WTC11 (cell line): ENCODE measurements around the gene RALY. TPM values are rescaled to one million over a fixed set of nuclear protein-coding genes. Genes with fewer than 3 reads are reported as not detected.

ENCODE experiments used
- ATAC-seq: fragments of 200-7000 bp; cut with Tn5 transposase; 2 replicates; pipeline ENCODE4 v1.10.0; 2021; ENCODE audit warnings: mild to moderate bottlenecking, moderate library complexity
- CTCF ChIA-PET: fragments of 300-600 bp; sonication (Branson Sonifier 250); formaldehyde crosslinking; loops from one replicate; lab custom pipeline; 2021; ENCODE audit warnings: antibody characterized with exemption; lab: Charles Lee
- POLR2A ChIA-PET: fragments of 350-600 bp; sonication (Branson Sonifier 250); formaldehyde crosslinking; loops from one replicate; lab custom pipeline; 2021; ENCODE audit warnings: antibody characterized with exemption; lab: Charles Lee
- DNase-seq: peaks from one replicate; pipeline ENCODE4 v3.0.0; 2021; ENCODE audit warnings: low spot score
- H3K27ac Mint-ChIP-seq: 2 replicates; pipeline ENCODE4 v1.8.0; 2021; ENCODE audit warnings: mixed read lengths
- H3K27me3 Mint-ChIP-seq: 2 replicates; pipeline ENCODE4 v1.8.0; 2021; ENCODE audit warnings: low read depth, mild to moderate bottlenecking, moderate library complexity, mixed read lengths
- H3K36me3 Mint-ChIP-seq: 2 replicates; pipeline ENCODE4 v1.8.0; 2021; ENCODE audit warnings: mixed read lengths
- H3K4me1 Mint-ChIP-seq: 2 replicates; pipeline ENCODE4 v1.8.0; 2022; ENCODE audit warnings: mixed read lengths
- H3K4me3 Mint-ChIP-seq: 2 replicates; pipeline ENCODE4 v1.8.0; 2021; ENCODE audit warnings: mild to moderate bottlenecking, moderate library complexity, mixed read lengths
- H3K9me3 Mint-ChIP-seq: 2 replicates; pipeline ENCODE4 v1.8.0; 2021; ENCODE audit warnings: mixed read lengths
- ATF6 ChIP-seq: sonication (generic); formaldehyde crosslinking; IDR thresholded peaks from 2 replicates; pipeline ENCODE4 v1.8.1; 2023; ENCODE audit warnings: mild to moderate bottlenecking, missing genetic modification reagents
- CBFB ChIP-seq: sonication (generic); formaldehyde crosslinking; IDR thresholded peaks from 2 replicates; pipeline ENCODE4 v1.8.1; 2022; ENCODE audit warnings: mild to moderate bottlenecking, low read depth, missing genetic modification reagents
- CDX4 ChIP-seq: fragments of 250-450 bp; sonication (Bioruptor Pico); IDR thresholded peaks from 2 replicates; pipeline ENCODE4 v1.9.0; 2021; ENCODE audit warnings: moderate library complexity, mild to moderate bottlenecking, inconsistent platforms, borderline replicate concordance
- E2F5 ChIP-seq: sonication (generic); formaldehyde crosslinking; IDR thresholded peaks from 2 replicates; pipeline ENCODE4 v1.8.1; 2022; ENCODE audit warnings: mild to moderate bottlenecking, moderate library complexity, missing genetic modification reagents
- ELF4 ChIP-seq: sonication (generic); formaldehyde crosslinking; IDR thresholded peaks from 2 replicates; pipeline ENCODE4 v1.8.1; 2022; ENCODE audit warnings: low read depth, mild to moderate bottlenecking, moderate library complexity, missing genetic modification reagents
- EMX1 ChIP-seq: fragments of 250-450 bp; sonication (Bioruptor Pico); IDR thresholded peaks from 2 replicates; pipeline ENCODE4 v1.8.0; 2021; ENCODE audit warnings: mild to moderate bottlenecking
- ERG ChIP-seq: fragments of 250-450 bp; sonication (Bioruptor Pico); IDR thresholded peaks from 2 replicates; pipeline ENCODE4 v1.8.0; 2021; ENCODE audit warnings: mild to moderate bottlenecking
- ESRRA ChIP-seq: sonication (generic); formaldehyde crosslinking; IDR thresholded peaks from 2 replicates; pipeline ENCODE4 v1.8.1; 2022; ENCODE audit warnings: mild to moderate bottlenecking, missing genetic modification reagents, borderline replicate concordance
- ETV6 ChIP-seq: sonication (generic); formaldehyde crosslinking; IDR thresholded peaks from 2 replicates; pipeline ENCODE4 v1.8.1; 2022; ENCODE audit warnings: mild to moderate bottlenecking, missing genetic modification reagents
- FOXJ3 ChIP-seq: sonication (generic); formaldehyde crosslinking; IDR thresholded peaks from 2 replicates; pipeline ENCODE4 v1.9.0; 2021; ENCODE audit warnings: missing genetic modification reagents, mild to moderate bottlenecking, borderline replicate concordance
- HMGA2 ChIP-seq: fragments of 250-450 bp; sonication (Bioruptor Pico); IDR thresholded peaks from 2 replicates; pipeline ENCODE4 v1.4.0; 2021; ENCODE audit warnings: mild to moderate bottlenecking, moderate library complexity
- IRF1 ChIP-seq: sonication (generic); formaldehyde crosslinking; IDR thresholded peaks from 2 replicates; pipeline ENCODE4 v1.8.0; 2023; ENCODE audit warnings: missing genetic modification reagents
- JAZF1 ChIP-seq: fragments of 250-450 bp; sonication (Bioruptor Pico); IDR thresholded peaks from 2 replicates; pipeline ENCODE4 v1.9.0; 2021; ENCODE audit warnings: moderate library complexity, mild to moderate bottlenecking, inconsistent platforms
- JUN ChIP-seq: sonication (generic); formaldehyde crosslinking; IDR thresholded peaks from 2 replicates; pipeline ENCODE4 v1.8.0; 2023; ENCODE audit warnings: mild to moderate bottlenecking, missing genetic modification reagents
- KAT7 ChIP-seq: sonication (generic); formaldehyde crosslinking; IDR thresholded peaks from 2 replicates; pipeline ENCODE4 v1.8.1; 2023; ENCODE audit warnings: missing genetic modification reagents, mild to moderate bottlenecking, borderline replicate concordance
- MLX ChIP-seq: sonication (generic); formaldehyde crosslinking; IDR thresholded peaks from 2 replicates; pipeline ENCODE4 v1.8.1; 2023; ENCODE audit warnings: mild to moderate bottlenecking, missing genetic modification reagents, moderate library complexity
- NFE2L1 ChIP-seq: sonication (generic); formaldehyde crosslinking; IDR thresholded peaks from 2 replicates; pipeline ENCODE4 v1.8.1; 2023; ENCODE audit warnings: missing genetic modification reagents
- NR1H2 ChIP-seq: sonication (generic); formaldehyde crosslinking; IDR thresholded peaks from 2 replicates; pipeline ENCODE4 v1.9.0; 2021; ENCODE audit warnings: mild to moderate bottlenecking, moderate library complexity, missing genetic modification reagents
- NR3C1 ChIP-seq: sonication (generic); formaldehyde crosslinking; conservative IDR thresholded peaks from 2 replicates; pipeline ENCODE4 v1.8.1; 2023; ENCODE audit warnings: low read depth, mild to moderate bottlenecking, missing genetic modification reagents
- SMAD4 ChIP-seq: sonication (generic); formaldehyde crosslinking; IDR thresholded peaks from 2 replicates; pipeline ENCODE4 v1.8.0; 2022; ENCODE audit warnings: mild to moderate bottlenecking, missing genetic modification reagents
- SP1 ChIP-seq: sonication (generic); formaldehyde crosslinking; conservative IDR thresholded peaks from 2 replicates; pipeline ENCODE4 v1.8.1; 2022; ENCODE audit warnings: missing genetic modification reagents
- TCF7 ChIP-seq: sonication (generic); formaldehyde crosslinking; IDR thresholded peaks from 2 replicates; pipeline ENCODE4 v1.8.0; 2022; ENCODE audit warnings: mild to moderate bottlenecking, low read depth, missing genetic modification reagents, moderate library complexity
- TP53 ChIP-seq: sonication (generic); formaldehyde crosslinking; IDR thresholded peaks from 2 replicates; pipeline ENCODE4 v1.8.1; 2023; ENCODE audit warnings: mild to moderate bottlenecking, missing genetic modification reagents
- USF2 ChIP-seq: sonication (generic); formaldehyde crosslinking; IDR thresholded peaks from 2 replicates; pipeline ENCODE4 v1.8.1; 2023; ENCODE audit warnings: mild to moderate bottlenecking, missing genetic modification reagents, moderate library complexity
- ZMAT4 ChIP-seq: fragments of 250-450 bp; sonication (Bioruptor Pico); IDR thresholded peaks from 2 replicates; pipeline ENCODE4 v1.9.0; 2021; ENCODE audit warnings: mild to moderate bottlenecking
- ZNF219 ChIP-seq: sonication (generic); formaldehyde crosslinking; IDR thresholded peaks from 2 replicates; pipeline ENCODE4 v1.8.0; 2023; ENCODE audit warnings: missing genetic modification reagents, mild to moderate bottlenecking, borderline replicate concordance
- ZNF317 ChIP-seq: sonication (generic); formaldehyde crosslinking; IDR thresholded peaks from 2 replicates; pipeline ENCODE4 v1.8.1; 2023; ENCODE audit warnings: low read depth, mild to moderate bottlenecking, moderate library complexity, missing genetic modification reagents, borderline replicate concordance
- ZNF671 ChIP-seq: fragments of 250-450 bp; sonication (Bioruptor Pico); IDR thresholded peaks from 2 replicates; pipeline ENCODE4 v1.8.0; 2021; ENCODE audit warnings: mild to moderate bottlenecking
- ZSCAN18 ChIP-seq: fragments of 250-450 bp; sonication (Bioruptor Pico); IDR thresholded peaks from 2 replicates; pipeline ENCODE4 v2.1.2; 2022; ENCODE audit warnings: mild to moderate bottlenecking, moderate library complexity
- total RNA-seq: library from RNA; stranded (reverse); gene quantifications from 3 replicates; pipeline ENCODE4 v1.2.3, GENCODE V29; 2021

RALY gene
- total RNA-seq, 1 experiment from 2014 or later, result 164 TPM

- H3K4me1 Mint-ChIP-seq, result peaks cover 49% of the 10 kb centered on the region
- DNase-seq, result no peak
- no peak for TF ChIP-seq EMX1 (CRISPR knock-in tag)
- no peak for TF ChIP-seq ZNF219 (CRISPR knock-in tag)
- no peak for TF ChIP-seq ZMAT4 (CRISPR knock-in tag)
- no peak for TF ChIP-seq KAT7 (CRISPR knock-in tag)
- TF ChIP-seq NR3C1 (CRISPR knock-in tag), result no peak
- TF ChIP-seq ATF6, result no peak
- TF ChIP-seq ESRRA (CRISPR knock-in tag), result no peak
- no peak for TF ChIP-seq USF2 (CRISPR knock-in tag)
- no peak for TF ChIP-seq HMGA2 (CRISPR knock-in tag)
- TF ChIP-seq CBFB (CRISPR knock-in tag), result no peak
- TF ChIP-seq ERG, result no peak
- TF ChIP-seq ZSCAN18 (CRISPR knock-in tag), result no peak
- no peak for TF ChIP-seq ZNF671 (CRISPR knock-in tag)
- no peak for TF ChIP-seq SP1
- no peak for TF ChIP-seq TCF7
- no peak for TF ChIP-seq ELF4
- ChIA-PET CTCF (interaction anchor here (0.6 to 1.2 kb wide), 2 partner anchors 22 to 155 kb away, joined by 5 to 6 read pairs; no protein-coding TSS in a partner anchor), POLR2A (interaction anchor here (0.6 kb wide), 1 partner anchor 115 kb away, joined by 3 read pairs; no protein-coding TSS in a partner anchor)
- H3K27ac Mint-ChIP-seq, result no peak overlapping the region
- no peak overlapping the region for H3K4me3 Mint-ChIP-seq
- no peaks in the 10 kb centered on the region for H3K9me3 Mint-ChIP-seq
- 0 out of 2 replicates have a peak, but pooled peaks cover 2% of the 10 kb centered on the region for H3K36me3 Mint-ChIP-seq
- no peaks in the 10 kb centered on the region for H3K27me3 Mint-ChIP-seq
- no peak for ATAC-seq
Measured at GRCh38 chr20:34047917-34048316, 54.2 kb downstream of the RALY start.

GRCh38 chr20:34049389-34049788 is 55.7 kb downstream of the RALY start:
- Mint-ChIP-seq H3K27ac (no peak overlapping the region), H3K27me3 (no peaks in the 10 kb centered on the region), H3K9me3 (no peaks in the 10 kb centered on the region), H3K4me1 (peaks cover 54% of the 10 kb centered on the region), H3K36me3 (0 out of 2 replicates have a peak, but pooled peaks cover 2% of the 10 kb centered on the region), H3K4me3 (no peak overlapping the region)
- ChIA-PET CTCF (interaction anchor here (1.5 kb wide), 1 partner anchor 186 kb away, joined by 3 read pairs; no protein-coding TSS in a partner anchor), POLR2A (no interaction called here)
- no peak for DNase-seq
- no peak for ATAC-seq
- no peak for TF ChIP-seq NR3C1 (CRISPR knock-in tag)
- no peak for TF ChIP-seq E2F5 (CRISPR knock-in tag)
- TF ChIP-seq NR1H2 (CRISPR knock-in tag), result no peak
- TF ChIP-seq ETV6 (CRISPR knock-in tag), result no peak
- no peak for TF ChIP-seq TP53 (CRISPR knock-in tag)
- TF ChIP-seq CDX4 (CRISPR knock-in tag), result no peak
- TF ChIP-seq SMAD4 (CRISPR knock-in tag), result no peak
- TF ChIP-seq JUN (CRISPR knock-in tag), result no peak
- TF ChIP-seq JAZF1 (CRISPR knock-in tag), result no peak
- no peak for TF ChIP-seq NFE2L1 (CRISPR knock-in tag)
- TF ChIP-seq ELF4, result no peak
- no peak for TF ChIP-seq MLX
- TF ChIP-seq ZNF317 (CRISPR knock-in tag), result no peak
- TF ChIP-seq IRF1, result no peak
- no peak for TF ChIP-seq FOXJ3 (CRISPR knock-in tag)
